Activated CD4-positive, alpha-beta T cell treated with anti-CD3 and anti-CD28 coated beads, Interleukin-2, amount 50 U/mL, for 4 hours (primary cell): Measurements from ENCODE around the gene AUNIP.

ENCODE experiments used
- DNase-seq, 2 experiments: peaks; one replicate each; pipeline ENCODE4 v3.0.0-alpha.2; 2020

The AUNIP gene

GRCh38 chr1:25787760-25788166 lies 71.5 kb downstream of the AUNIP start:
- no peak for DNase-seq

GRCh38 chr1:25786887-25787759 lies 72.1 kb downstream of the AUNIP start:
- DNase-seq: no peak

- DNase-seq: no peak
These were observed 73.8 kb downstream of the AUNIP start for GRCh38 chr1:25785333-25786067.

- DNase-seq: no peak
These were observed 74.6 kb downstream of the AUNIP start for GRCh38 chr1:25784575-25785051.
